WTC11 (cell line): ENCODE measurements around the gene TUBA4B. TPM values are rescaled to one million over a fixed set of nuclear protein-coding genes. Genes with fewer than 3 reads are reported as not detected.
A peak's percentile ranks its signal among the peaks of the same experiment; 100 is the strongest.

Experiments used
- ATAC-seq: fragments of 200-7000 bp; cut with Tn5 transposase; 2 replicates; pipeline ENCODE4 v1.10.0; 2021; ENCODE audit warnings: mild to moderate bottlenecking, moderate library complexity
- CTCF ChIA-PET: fragments of 300-600 bp; sonication (Branson Sonifier 250); formaldehyde crosslinking; loops from one replicate; lab custom pipeline; 2021; ENCODE audit warnings: antibody characterized with exemption; lab: Charles Lee
- POLR2A ChIA-PET: fragments of 350-600 bp; sonication (Branson Sonifier 250); formaldehyde crosslinking; loops from one replicate; lab custom pipeline; 2021; ENCODE audit warnings: antibody characterized with exemption; lab: Charles Lee
- DNase-seq: peaks from one replicate; pipeline ENCODE4 v3.0.0; 2021; ENCODE audit warnings: low spot score
- H3K27ac Mint-ChIP-seq: 2 replicates; pipeline ENCODE4 v1.8.0; 2021; ENCODE audit warnings: mixed read lengths
- H3K27me3 Mint-ChIP-seq: 2 replicates; pipeline ENCODE4 v1.8.0; 2021; ENCODE audit warnings: low read depth, mild to moderate bottlenecking, moderate library complexity, mixed read lengths
- H3K36me3 Mint-ChIP-seq: 2 replicates; pipeline ENCODE4 v1.8.0; 2021; ENCODE audit warnings: mixed read lengths
- H3K4me1 Mint-ChIP-seq: 2 replicates; pipeline ENCODE4 v1.8.0; 2022; ENCODE audit warnings: mixed read lengths
- H3K4me3 Mint-ChIP-seq: 2 replicates; pipeline ENCODE4 v1.8.0; 2021; ENCODE audit warnings: mild to moderate bottlenecking, moderate library complexity, mixed read lengths
- H3K9me3 Mint-ChIP-seq: 2 replicates; pipeline ENCODE4 v1.8.0; 2021; ENCODE audit warnings: mixed read lengths
- ARID4B ChIP-seq: sonication (generic); formaldehyde crosslinking; IDR thresholded peaks from 2 replicates; pipeline ENCODE4 v1.8.0; 2023; ENCODE audit warnings: missing genetic modification reagents, mild to moderate bottlenecking, borderline replicate concordance
- CREB1 ChIP-seq: sonication (generic); formaldehyde crosslinking; IDR thresholded peaks from 2 replicates; pipeline ENCODE4 v1.8.0; 2023; ENCODE audit warnings: mild to moderate bottlenecking, missing genetic modification reagents
- ESRRA ChIP-seq: sonication (generic); formaldehyde crosslinking; IDR thresholded peaks from 2 replicates; pipeline ENCODE4 v1.8.1; 2022; ENCODE audit warnings: mild to moderate bottlenecking, missing genetic modification reagents, borderline replicate concordance
- GABPB1 ChIP-seq: sonication (generic); formaldehyde crosslinking; IDR thresholded peaks from 2 replicates; pipeline ENCODE4 v1.8.1; 2023; ENCODE audit warnings: mild to moderate bottlenecking, missing genetic modification reagents
- JUN ChIP-seq: sonication (generic); formaldehyde crosslinking; IDR thresholded peaks from 2 replicates; pipeline ENCODE4 v1.8.0; 2023; ENCODE audit warnings: mild to moderate bottlenecking, missing genetic modification reagents
- NFYB ChIP-seq: sonication (generic); formaldehyde crosslinking; conservative IDR thresholded peaks from 2 replicates; pipeline ENCODE4 v1.8.0; 2022; ENCODE audit warnings: low read depth, missing genetic modification reagents
- NR3C1 ChIP-seq: sonication (generic); formaldehyde crosslinking; conservative IDR thresholded peaks from 2 replicates; pipeline ENCODE4 v1.8.1; 2023; ENCODE audit warnings: low read depth, mild to moderate bottlenecking, missing genetic modification reagents
- RELA ChIP-seq: sonication (generic); formaldehyde crosslinking; IDR thresholded peaks from 2 replicates; pipeline ENCODE4 v1.8.1; 2022; ENCODE audit warnings: missing genetic modification reagents, mild to moderate bottlenecking, borderline replicate concordance
- TEAD4 ChIP-seq: sonication (generic); formaldehyde crosslinking; IDR thresholded peaks from 2 replicates; pipeline ENCODE4 v1.8.0; 2022; ENCODE audit warnings: mild to moderate bottlenecking, missing genetic modification reagents
- TP53 ChIP-seq: sonication (generic); formaldehyde crosslinking; IDR thresholded peaks from 2 replicates; pipeline ENCODE4 v1.8.1; 2023; ENCODE audit warnings: mild to moderate bottlenecking, missing genetic modification reagents
- ZNF263 ChIP-seq: sonication (generic); formaldehyde crosslinking; IDR thresholded peaks from 2 replicates; pipeline ENCODE4 v1.8.1; 2022; ENCODE audit warnings: low read depth, mild to moderate bottlenecking, moderate library complexity, missing genetic modification reagents
- total RNA-seq: library from RNA; stranded (reverse); gene quantifications from 3 replicates; pipeline ENCODE4 v1.2.3, GENCODE V29; 2021
- TF ChIP-seq, protein P1 (sequence below): sonication (generic); formaldehyde crosslinking; IDR thresholded peaks from 2 replicates; pipeline ENCODE4 v1.8.1; 2023; ENCODE audit warnings: mild to moderate bottlenecking, moderate library complexity, missing genetic modification reagents
- TF ChIP-seq, protein P2 (sequence below): sonication (generic); formaldehyde crosslinking; IDR thresholded peaks from 2 replicates; pipeline ENCODE4 v1.8.1; 2022; ENCODE audit warnings: mild to moderate bottlenecking, moderate library complexity, missing genetic modification reagents
- TF ChIP-seq, protein P3 (sequence below): sonication (generic); formaldehyde crosslinking; conservative IDR thresholded peaks from 2 replicates; pipeline ENCODE4 v1.8.1; 2023; ENCODE audit warnings: mild to moderate bottlenecking, low read depth, missing genetic modification reagents, moderate library complexity

TUBA4B gene
- total RNA-seq, 1 experiment from 2014 or later = 0.20 TPM

DNA sequence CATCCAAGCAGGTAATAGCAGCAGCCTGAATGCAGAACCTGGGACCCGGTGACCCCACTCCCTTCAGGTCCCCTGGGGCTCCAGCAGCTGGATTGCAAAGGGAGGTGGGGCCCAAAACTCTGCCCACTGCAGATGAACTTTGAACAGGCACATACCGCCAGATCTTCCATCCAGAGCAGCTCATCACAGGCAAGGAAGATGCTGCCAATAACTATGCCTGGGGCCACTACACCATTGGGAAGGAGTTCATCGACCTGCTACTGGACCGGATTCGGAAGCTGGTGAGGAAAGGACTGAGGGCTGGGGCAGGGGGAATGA, 17.0 kb downstream of the TUBA4B start:
- ATAC-seq (no peak), DNase-seq (no peak)
- Mint-ChIP-seq H3K4me3 (no peak overlapping the region), H3K9me3 (no peaks in the 10 kb centered on the region), H3K36me3 (no peaks in the 10 kb centered on the region), H3K27ac (no peak overlapping the region), H3K4me1 (peaks cover 8% of the 10 kb centered on the region), H3K27me3 (peaks cover 42% of the 10 kb centered on the region)
- TF ChIP-seq, protein P1, sequence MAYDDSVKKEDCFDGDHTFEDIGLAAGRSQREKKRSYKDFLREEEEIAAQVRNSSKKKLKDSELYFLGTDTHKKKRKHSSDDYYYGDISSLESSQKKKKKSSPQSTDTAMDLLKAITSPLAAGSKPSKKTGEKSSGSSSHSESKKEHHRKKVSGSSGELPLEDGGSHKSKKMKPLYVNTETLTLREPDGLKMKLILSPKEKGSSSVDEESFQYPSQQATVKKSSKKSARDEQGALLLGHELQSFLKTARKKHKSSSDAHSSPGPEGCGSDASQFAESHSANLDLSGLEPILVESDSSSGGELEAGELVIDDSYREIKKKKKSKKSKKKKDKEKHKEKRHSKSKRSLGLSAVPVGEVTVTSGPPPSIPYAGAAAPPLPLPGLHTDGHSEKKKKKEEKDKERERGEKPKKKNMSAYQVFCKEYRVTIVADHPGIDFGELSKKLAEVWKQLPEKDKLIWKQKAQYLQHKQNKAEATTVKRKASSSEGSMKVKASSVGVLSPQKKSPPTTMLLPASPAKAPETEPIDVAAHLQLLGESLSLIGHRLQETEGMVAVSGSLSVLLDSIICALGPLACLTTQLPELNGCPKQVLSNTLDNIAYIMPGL (CRISPR knock-in tag) = no peak
- TF ChIP-seq, protein P2, sequence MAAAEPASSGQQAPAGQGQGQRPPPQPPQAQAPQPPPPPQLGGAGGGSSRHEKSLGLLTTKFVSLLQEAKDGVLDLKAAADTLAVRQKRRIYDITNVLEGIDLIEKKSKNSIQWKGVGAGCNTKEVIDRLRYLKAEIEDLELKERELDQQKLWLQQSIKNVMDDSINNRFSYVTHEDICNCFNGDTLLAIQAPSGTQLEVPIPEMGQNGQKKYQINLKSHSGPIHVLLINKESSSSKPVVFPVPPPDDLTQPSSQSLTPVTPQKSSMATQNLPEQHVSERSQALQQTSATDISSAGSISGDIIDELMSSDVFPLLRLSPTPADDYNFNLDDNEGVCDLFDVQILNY (CRISPR knock-in tag) = no peak
- TF ChIP-seq CREB1 = no peak
- no peak for TF ChIP-seq ESRRA
- peak; percentile 36; the same call in 1 of the 2 replicates for TF ChIP-seq GABPB1
- no peak for TF ChIP-seq JUN (CRISPR knock-in tag)
- TF ChIP-seq NFYB = no peak
- TF ChIP-seq, protein P3, sequence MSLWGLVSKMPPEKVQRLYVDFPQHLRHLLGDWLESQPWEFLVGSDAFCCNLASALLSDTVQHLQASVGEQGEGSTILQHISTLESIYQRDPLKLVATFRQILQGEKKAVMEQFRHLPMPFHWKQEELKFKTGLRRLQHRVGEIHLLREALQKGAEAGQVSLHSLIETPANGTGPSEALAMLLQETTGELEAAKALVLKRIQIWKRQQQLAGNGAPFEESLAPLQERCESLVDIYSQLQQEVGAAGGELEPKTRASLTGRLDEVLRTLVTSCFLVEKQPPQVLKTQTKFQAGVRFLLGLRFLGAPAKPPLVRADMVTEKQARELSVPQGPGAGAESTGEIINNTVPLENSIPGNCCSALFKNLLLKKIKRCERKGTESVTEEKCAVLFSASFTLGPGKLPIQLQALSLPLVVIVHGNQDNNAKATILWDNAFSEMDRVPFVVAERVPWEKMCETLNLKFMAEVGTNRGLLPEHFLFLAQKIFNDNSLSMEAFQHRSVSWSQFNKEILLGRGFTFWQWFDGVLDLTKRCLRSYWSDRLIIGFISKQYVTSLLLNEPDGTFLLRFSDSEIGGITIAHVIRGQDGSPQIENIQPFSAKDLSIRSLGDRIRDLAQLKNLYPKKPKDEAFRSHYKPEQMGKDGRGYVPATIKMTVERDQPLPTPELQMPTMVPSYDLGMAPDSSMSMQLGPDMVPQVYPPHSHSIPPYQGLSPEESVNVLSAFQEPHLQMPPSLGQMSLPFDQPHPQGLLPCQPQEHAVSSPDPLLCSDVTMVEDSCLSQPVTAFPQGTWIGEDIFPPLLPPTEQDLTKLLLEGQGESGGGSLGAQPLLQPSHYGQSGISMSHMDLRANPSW (CRISPR knock-in tag) = no peak
- CTCF ChIA-PET = interaction anchor here (1.0 to 1.6 kb wide), 4 partner anchors 9 to 240 kb away, joined by 3 to 5 read pairs (median 3); partner anchors contain the start of gene DNAJB2
- POLR2A ChIA-PET = no interaction called here

DNA sequence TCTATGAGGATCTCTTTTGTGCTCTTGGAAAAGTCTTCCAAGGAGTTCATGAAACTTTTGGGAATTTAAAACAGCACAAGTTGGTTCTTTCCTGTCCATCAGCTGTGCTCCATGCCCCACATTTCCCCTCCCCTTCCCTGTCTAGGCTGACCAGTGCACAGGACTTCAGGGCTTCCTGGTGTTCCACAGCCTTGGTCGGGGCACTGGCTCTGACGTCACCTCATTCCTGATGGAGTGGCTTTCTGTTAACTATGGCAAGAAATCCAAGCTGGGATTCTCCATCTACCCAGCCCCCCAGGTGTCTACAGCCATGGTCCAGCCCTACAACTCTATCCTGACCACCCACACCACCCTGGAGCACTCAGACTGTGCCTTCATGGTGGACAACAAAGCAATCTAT, 18.0 kb downstream of the TUBA4B start:
- DNase-seq (no peak), ATAC-seq (no peak)
- Mint-ChIP-seq H3K4me1 (peaks cover 8% of the 10 kb centered on the region), H3K36me3 (no peaks in the 10 kb centered on the region), H3K4me3 (no peak overlapping the region), H3K27ac (no peak overlapping the region), H3K27me3 (peaks cover 38% of the 10 kb centered on the region), H3K9me3 (no peaks in the 10 kb centered on the region)
- POLR2A ChIA-PET = no interaction called here
- no peak for TF ChIP-seq RELA (CRISPR knock-in tag)
- CTCF ChIA-PET = interaction anchor here (1.2 to 1.6 kb wide), 2 partner anchors 8 to 241 kb away, joined by 3 to 5 read pairs; partner anchors contain the start of gene DNAJB2

GRCh38 chr2:219272356-219272755, 19.3 kb downstream of the TUBA4B start:
- ATAC-seq = no peak
- ChIA-PET CTCF (no interaction called here), POLR2A (no interaction called here)
- H3K4me3 Mint-ChIP-seq = no peak overlapping the region
- H3K27me3 Mint-ChIP-seq = peaks cover 39% of the 10 kb centered on the region
- no peaks in the 10 kb centered on the region for H3K9me3 Mint-ChIP-seq
- H3K27ac Mint-ChIP-seq = no peak overlapping the region
- TF ChIP-seq TP53 (CRISPR knock-in tag) (no peak), NR3C1 (CRISPR knock-in tag) (no peak), TEAD4 (no peak), ZNF263 (CRISPR knock-in tag) (no peak), ARID4B (CRISPR knock-in tag) (no peak)
- DNase-seq = no peak
- H3K4me1 Mint-ChIP-seq = peaks cover 13% of the 10 kb centered on the region
- H3K36me3 Mint-ChIP-seq = no peaks in the 10 kb centered on the region
